Calu3 (cell line): ENCODE data around the gene MZT1. TPM values are rescaled to one million over a fixed set of nuclear protein-coding genes. Genes with fewer than 3 reads are reported as not detected.

ENCODE experiments used
- BruUV-seq: library from RNA; stranded (reverse); fragments of 400-500 nt; replicated peaks from 2 replicates; lab custom pipeline; 2021; lab: Mats Ljungman, UMichigan
- CTCF ChIA-PET: fragments of 300-600 bp; sonication (Branson Sonifier 250); formaldehyde crosslinking; loops from one replicate; lab custom pipeline; 2022; ENCODE audit warnings: antibody characterized with exemption; lab: Charles Lee
- DNase-seq: peaks from one replicate; pipeline ENCODE4 v3.0.0; 2022
- H3K27ac Mint-ChIP-seq: one replicate; pipeline ENCODE4 v1.8.0; 2022; ENCODE audit warnings: mixed read lengths; ENCODE audit not compliant: unreplicated experiment
- H3K27me3 Mint-ChIP-seq: one replicate; pipeline ENCODE4 v1.8.0; 2022; ENCODE audit warnings: mixed read lengths; ENCODE audit not compliant: unreplicated experiment
- H3K36me3 Mint-ChIP-seq: one replicate; pipeline ENCODE4 v1.8.0; 2022; ENCODE audit warnings: mild to moderate bottlenecking, moderate library complexity, mixed read lengths; ENCODE audit not compliant: insufficient read depth, unreplicated experiment
- H3K4me1 Mint-ChIP-seq: one replicate; pipeline ENCODE4 v1.8.0; 2022; ENCODE audit warnings: mild to moderate bottlenecking, low read depth, mixed read lengths; ENCODE audit not compliant: unreplicated experiment
- H3K4me3 Mint-ChIP-seq: one replicate; pipeline ENCODE4 v1.8.0; 2022; ENCODE audit warnings: mild to moderate bottlenecking, low read depth, moderate library complexity, mixed read lengths; ENCODE audit not compliant: unreplicated experiment
- H3K9me3 Mint-ChIP-seq: one replicate; pipeline ENCODE4 v1.8.0; 2022; ENCODE audit warnings: low read depth, mixed read lengths; ENCODE audit not compliant: unreplicated experiment
- CTCF ChIP-seq: fragments of 200-600 bp; IDR thresholded peaks from one replicate; pipeline ENCODE4 v1.8.0; 2022; ENCODE audit warnings: antibody characterized with exemption; ENCODE audit not compliant: unreplicated experiment
- intact Hi-C: fragments of 100-400 bp; cut with micrococcal nuclease; formaldehyde crosslinking; loops from one replicate; pipeline ENCODE4 v1.10.0; 2022; ENCODE audit not compliant: unreplicated experiment
- total RNA-seq: library from RNA; stranded (reverse); gene quantifications from 2 replicates; pipeline ENCODE4 v1.2.3, GENCODE V29; 2022

Gene MZT1
- total RNA-seq, 1 experiment from 2014 or later, result 11.4 TPM

DNA sequence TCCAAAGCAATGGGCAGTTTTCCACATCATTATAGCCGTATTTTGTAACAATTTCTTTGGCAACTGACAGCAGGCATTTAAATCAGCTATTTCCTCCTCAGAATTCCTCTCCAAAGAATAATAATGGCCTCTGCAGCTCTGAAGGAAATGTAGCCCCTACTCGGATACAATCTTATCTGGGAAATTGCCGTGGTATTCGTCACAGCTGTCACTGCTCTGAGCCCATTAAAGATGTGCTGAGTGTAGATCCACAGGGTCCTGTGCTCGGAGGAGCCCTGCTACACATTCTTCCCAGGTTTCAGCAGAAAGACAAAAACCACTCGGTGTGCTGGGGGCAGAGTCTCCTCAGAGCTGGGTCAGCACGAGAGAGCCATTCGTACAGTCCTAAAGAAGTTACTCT, 33.1 kb downstream of the MZT1 start:
- Mint-ChIP-seq H3K27me3 (no peaks in the 10 kb centered on the region), H3K4me3 (no peak overlapping the region), H3K36me3 (no peaks in the 10 kb centered on the region), H3K27ac (no peak overlapping the region), H3K4me1 (no peaks in the 10 kb centered on the region), H3K9me3 (no peaks in the 10 kb centered on the region)
- CTCF ChIA-PET, result no interaction called here
- DNase-seq, result no peak
- TF ChIP-seq CTCF, result no peak
- intact Hi-C loops, result no loop called here
- BruUV-seq, result no TSS peak

GRCh38 chr13:72693832-72694231, 33.6 kb downstream of the MZT1 start:
- H3K4me1 Mint-ChIP-seq, result no peaks in the 10 kb centered on the region
- TF ChIP-seq CTCF, result no peak
- no peaks in the 10 kb centered on the region for H3K36me3 Mint-ChIP-seq
- no peak overlapping the region for H3K4me3 Mint-ChIP-seq
- H3K27me3 Mint-ChIP-seq, result no peaks in the 10 kb centered on the region
- BruUV-seq, result no TSS peak
- H3K9me3 Mint-ChIP-seq, result no peaks in the 10 kb centered on the region
- CTCF ChIA-PET, result no interaction called here
- intact Hi-C loops, result no loop called here
- H3K27ac Mint-ChIP-seq, result no peak overlapping the region
- DNase-seq, result no peak

- Mint-ChIP-seq H3K27me3 (no peaks in the 10 kb centered on the region), H3K9me3 (no peaks in the 10 kb centered on the region), H3K36me3 (no peaks in the 10 kb centered on the region), H3K4me3 (no peak overlapping the region), H3K27ac (no peak overlapping the region), H3K4me1 (no peaks in the 10 kb centered on the region)
- TF ChIP-seq CTCF, result no peak
- no peak for DNase-seq
- BruUV-seq, result no TSS peak
- intact Hi-C loops, result no loop called here
- CTCF ChIA-PET, result no interaction called here
Observed at GRCh38 chr13:72692884-72693514, 34.4 kb downstream of the MZT1 start.

DNA sequence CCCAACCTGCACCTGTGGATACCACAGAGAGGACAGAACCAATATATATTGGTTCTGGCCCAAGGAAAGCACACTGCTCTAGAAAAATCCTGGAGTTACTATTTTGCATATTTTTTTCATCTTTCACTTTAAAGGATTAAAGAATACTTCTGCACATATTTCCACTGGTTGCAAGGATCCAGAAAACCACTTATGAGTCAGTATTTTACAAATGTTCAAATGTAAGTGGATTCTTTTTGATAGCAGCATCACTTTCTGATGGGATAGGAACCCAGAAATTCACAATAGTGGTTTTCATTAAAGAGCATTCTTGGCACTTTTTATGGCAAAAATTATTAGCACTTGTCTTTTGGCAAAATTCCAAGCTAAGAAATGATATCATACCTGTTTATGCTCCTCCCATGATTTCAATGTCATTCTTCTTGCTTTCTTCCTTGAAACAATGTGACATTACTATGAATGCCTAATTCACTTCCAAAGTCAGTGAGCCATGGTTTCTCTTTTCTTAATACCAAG, 38.2 kb downstream of the MZT1 start:
- intact Hi-C loops, result no loop called here
- no TSS peak for BruUV-seq
- no peaks in the 10 kb centered on the region for H3K27me3 Mint-ChIP-seq
- H3K27ac Mint-ChIP-seq, result no peak overlapping the region
- no peak for TF ChIP-seq CTCF
- CTCF ChIA-PET, result no interaction called here
- DNase-seq, result no peak
- H3K9me3 Mint-ChIP-seq, result no peaks in the 10 kb centered on the region
- no peaks in the 10 kb centered on the region for H3K36me3 Mint-ChIP-seq
- H3K4me1 Mint-ChIP-seq, result no peaks in the 10 kb centered on the region
- H3K4me3 Mint-ChIP-seq, result no peak overlapping the region
